Astrocyte (in vitro differentiated cells and primary cell): ENCODE data around the gene PLD1. TPM values are rescaled to one million over a fixed set of nuclear protein-coding genes. Genes with fewer than 3 reads are reported as not detected.
A peak's percentile ranks its signal among the peaks of the same experiment; 100 is the strongest.

Experiments used
- DNase-seq: peaks from one replicate; pipeline ENCODE4 v3.0.0-alpha.2; 2010; ENCODE audit warnings: low read depth
- FAIRE-seq: peaks from 2 replicates; lab custom pipeline; 2011; peaks lifted over from hg19 to GRCh38; lab: Jason Lieb, UNC
- H2AFZ ChIP-seq: 2 replicates; pipeline ENCODE4 v1.6.0; 2012; ENCODE audit warnings: low read depth, low read length, inconsistent platforms
- H3K27ac ChIP-seq: 2 replicates; pipeline ENCODE4 v1.5.1; 2011; ENCODE audit warnings: low read depth, low read length, inconsistent platforms
- H3K27me3 ChIP-seq: 2 replicates; pipeline ENCODE4 v1.6.0; 2011; ENCODE audit warnings: low read length, inconsistent platforms; ENCODE audit not compliant: insufficient read depth
- H3K36me3 ChIP-seq: 2 replicates; pipeline ENCODE4 v1.5.1; 2011; ENCODE audit warnings: low read length, inconsistent platforms; ENCODE audit not compliant: insufficient read depth
- H3K4me1 ChIP-seq: 2 replicates; pipeline ENCODE4 v1.5.1; 2011; ENCODE audit warnings: low read length, inconsistent platforms; ENCODE audit not compliant: insufficient read depth
- H3K4me2 ChIP-seq: 2 replicates; pipeline ENCODE4 v1.6.0; 2012; ENCODE audit warnings: low read length, inconsistent platforms
- H3K4me3 ChIP-seq: 2 replicates; pipeline ENCODE4 v1.5.1; 2011; ENCODE audit warnings: low read depth, mild to moderate bottlenecking, low read length, inconsistent platforms; ENCODE audit not compliant: insufficient read depth
- H3K79me2 ChIP-seq: 2 replicates; pipeline ENCODE4 v1.6.0; 2012; ENCODE audit warnings: mild to moderate bottlenecking, low read length, inconsistent platforms; ENCODE audit not compliant: insufficient read depth
- H3K9ac ChIP-seq: 2 replicates; pipeline ENCODE4 v1.6.0; 2012; ENCODE audit warnings: mild to moderate bottlenecking, low read length, inconsistent platforms
- H3K9me3 ChIP-seq: 2 replicates; pipeline ENCODE4 v1.5.1; 2012; ENCODE audit warnings: low read depth, mild to moderate bottlenecking, low read length, inconsistent platforms; ENCODE audit not compliant: insufficient read depth
- H4K20me1 ChIP-seq: 2 replicates; pipeline ENCODE4 v1.6.0; 2012; ENCODE audit warnings: low read length, inconsistent platforms; ENCODE audit not compliant: insufficient read depth
- H3K27ac Mint-ChIP-seq: one replicate; pipeline ENCODE4 v1.8.0; 2021; ENCODE audit warnings: mild to moderate bottlenecking, mixed read lengths; ENCODE audit not compliant: unreplicated experiment
- H3K27me3 Mint-ChIP-seq: one replicate; pipeline ENCODE4 v1.8.0; 2021; ENCODE audit warnings: low read depth, mixed read lengths; ENCODE audit not compliant: unreplicated experiment
- H3K36me3 Mint-ChIP-seq: one replicate; pipeline ENCODE4 v1.8.0; 2021; ENCODE audit warnings: low read depth, mixed read lengths; ENCODE audit not compliant: unreplicated experiment
- H3K4me1 Mint-ChIP-seq: one replicate; pipeline ENCODE4 v1.8.0; 2021; ENCODE audit warnings: low read depth, mixed read lengths; ENCODE audit not compliant: unreplicated experiment
- H3K4me3 Mint-ChIP-seq: one replicate; pipeline ENCODE4 v1.8.0; 2021; ENCODE audit warnings: mild to moderate bottlenecking, moderate library complexity, mixed read lengths; ENCODE audit not compliant: unreplicated experiment
- H3K9me3 Mint-ChIP-seq: one replicate; pipeline ENCODE4 v1.8.0; 2021; ENCODE audit warnings: mild to moderate bottlenecking, mixed read lengths; ENCODE audit not compliant: unreplicated experiment
- CTCF ChIP-seq: IDR thresholded peaks from 2 replicates; pipeline ENCODE4 v1.5.1; 2011; ENCODE audit warnings: low read depth, mild to moderate bottlenecking, inconsistent platforms, low read length, moderate library complexity; ENCODE audit not compliant: insufficient read depth
- EZH2 ChIP-seq: IDR thresholded peaks from 2 replicates; pipeline ENCODE4 v1.6.1; 2012; ENCODE audit warnings: mild to moderate bottlenecking, low read length, inconsistent platforms; ENCODE audit not compliant: insufficient read depth
- total RNA-seq: library from RNA; stranded (reverse); gene quantifications from 2 replicates; pipeline ENCODE4 v1.2.1, GENCODE V29; 2021

PLD1 gene
- total RNA-seq, 1 donor from 2014 or later = 21.5 TPM

- Mint-ChIP-seq H3K4me1 (peaks cover 37% of the 10 kb centered on the region), H3K27me3 (no peaks in the 10 kb centered on the region), H3K9me3 (no peaks in the 10 kb centered on the region), H3K4me3 (peak overlapping the region; percentile 32), H3K27ac (peak overlapping the region; percentile 86), H3K36me3 (no peaks in the 10 kb centered on the region)
- Histone ChIP-seq H3K36me3 (no peaks in the 10 kb centered on the region), H3K79me2 (no peaks in the 10 kb centered on the region), H3K9ac (peak overlapping the region; percentile 61), H3K4me3 (no peak overlapping the region), H3K27ac (peak overlapping the region; percentile 52), H2AFZ (peak overlapping the region; percentile 38), H3K27me3 (no peaks in the 10 kb centered on the region), H3K4me1 (peaks cover 35% of the 10 kb centered on the region), H4K20me1 (no peaks in the 10 kb centered on the region), H3K4me2 (peak overlapping the region; percentile 78), H3K9me3 (no peaks in the 10 kb centered on the region)
- TF ChIP-seq CTCF (no peak), EZH2 (no peak)
- peak; percentile 52 for FAIRE-seq
- DNase-seq = peak; percentile 67
Observed at GRCh38 chr3:171838218-171838720, 28.0 kb upstream of the PLD1 start.

GRCh38 chr3:171837698-171838097 lies 27.4 kb upstream of the PLD1 start:
- Histone ChIP-seq H3K27ac (peak overlapping the region; percentile 52), H2AFZ (no peak overlapping the region), H3K36me3 (no peaks in the 10 kb centered on the region), H3K79me2 (no peaks in the 10 kb centered on the region), H4K20me1 (no peaks in the 10 kb centered on the region), H3K27me3 (no peaks in the 10 kb centered on the region), H3K4me1 (peaks cover 31% of the 10 kb centered on the region), H3K4me2 (peak overlapping the region; percentile 78), H3K4me3 (no peak overlapping the region), H3K9me3 (no peaks in the 10 kb centered on the region), H3K9ac (peak overlapping the region; percentile 61)
- FAIRE-seq (no peak), DNase-seq (no peak)
- H3K36me3 Mint-ChIP-seq = no peaks in the 10 kb centered on the region
- no peak overlapping the region for H3K27ac Mint-ChIP-seq
- no peaks in the 10 kb centered on the region for H3K9me3 Mint-ChIP-seq
- H3K4me1 Mint-ChIP-seq = peaks cover 32% of the 10 kb centered on the region
- no peak overlapping the region for H3K4me3 Mint-ChIP-seq
- no peaks in the 10 kb centered on the region for H3K27me3 Mint-ChIP-seq
- TF ChIP-seq CTCF (no peak), EZH2 (no peak)

- DNase-seq (no peak), FAIRE-seq (no peak)
- Histone ChIP-seq H3K9me3 (no peaks in the 10 kb centered on the region), H3K4me2 (no peak overlapping the region), H3K27me3 (no peaks in the 10 kb centered on the region), H4K20me1 (no peaks in the 10 kb centered on the region), H2AFZ (no peak overlapping the region), H3K4me3 (no peak overlapping the region), H3K79me2 (no peaks in the 10 kb centered on the region), H3K27ac (no peak overlapping the region), H3K9ac (no peak overlapping the region), H3K36me3 (no peaks in the 10 kb centered on the region), H3K4me1 (peaks cover 24% of the 10 kb centered on the region)
- TF ChIP-seq EZH2 (no peak), CTCF (no peak)
- Mint-ChIP-seq H3K9me3 (no peaks in the 10 kb centered on the region), H3K27me3 (no peaks in the 10 kb centered on the region), H3K4me3 (no peak overlapping the region), H3K4me1 (peaks cover 29% of the 10 kb centered on the region), H3K36me3 (no peaks in the 10 kb centered on the region), H3K27ac (no peak overlapping the region)
Observed at GRCh38 chr3:171836855-171837254, 26.6 kb upstream of the PLD1 start.
